GM23338 (cell line): ENCODE measurements around the gene STN1. TPM values are rescaled to one million over a fixed set of nuclear protein-coding genes. Genes with fewer than 3 reads are reported as not detected.
A peak's percentile ranks its signal among the peaks of the same experiment; 100 is the strongest.

ENCODE experiments used
- ATAC-seq: fragments of 200-7000 bp; cut with Tn5 transposase; 3 replicates; pipeline ENCODE4 v1.9.1; 2020
- DNase-seq: peaks from one replicate; pipeline ENCODE4 v3.0.0-alpha.2; 2015; ENCODE audit warnings: low spot score
- H2AFZ ChIP-seq: fragments of 200-600 bp; sonication (generic); 2 replicates; pipeline ENCODE4 v1.8.0; 2016; ENCODE audit warnings: antibody characterized with exemption, mild to moderate bottlenecking, moderate library complexity
- H3F3A ChIP-seq: fragments of 200-600 bp; sonication (generic); replicated peaks from 2 replicates; pipeline ENCODE4 v1.8.0; 2017; ENCODE audit warnings: antibody characterized with exemption, mixed run types, low read depth
- H3K27ac ChIP-seq: fragments of 200-600 bp; sonication (generic); 2 replicates; pipeline ENCODE4 v1.6.1; 2016; ENCODE audit warnings: low read depth
- H3K27me3 ChIP-seq: fragments of 200-600 bp; sonication (generic); 2 replicates; pipeline ENCODE4 v1.8.0; 2016; ENCODE audit warnings: mild to moderate bottlenecking, mixed run types, moderate library complexity; ENCODE audit not compliant: insufficient read depth
- H3K36me3 ChIP-seq: fragments of 200-600 bp; sonication (generic); 2 replicates; pipeline ENCODE4 v1.8.0; 2016; ENCODE audit warnings: mild to moderate bottlenecking; ENCODE audit not compliant: insufficient read depth
- H3K4me1 ChIP-seq: fragments of 200-600 bp; sonication (generic); 2 replicates; pipeline ENCODE4 v1.8.0; 2016; ENCODE audit warnings: mild to moderate bottlenecking, moderate library complexity; ENCODE audit not compliant: insufficient read depth
- H3K4me2 ChIP-seq: fragments of 200-600 bp; sonication (generic); 2 replicates; pipeline ENCODE4 v1.7.1; 2017; ENCODE audit warnings: mixed run types
- H3K4me3 ChIP-seq: fragments of 200-600 bp; sonication (generic); 2 replicates; pipeline ENCODE4 v1.6.1; 2016; ENCODE audit warnings: mixed run types
- H3K79me2 ChIP-seq: fragments of 200-600 bp; sonication (generic); replicated peaks from 2 replicates; pipeline ENCODE4 v1.8.0; 2017; ENCODE audit warnings: mild to moderate bottlenecking; ENCODE audit not compliant: insufficient read depth
- H3K9me2 ChIP-seq: fragments of 200-600 bp; sonication (generic); 2 replicates; pipeline ENCODE4 v1.8.0; 2017; ENCODE audit not compliant: insufficient read depth
- H4K20me1 ChIP-seq: fragments of 200-600 bp; sonication (generic); replicated peaks from 2 replicates; pipeline ENCODE4 v1.8.0; 2017; ENCODE audit warnings: mild to moderate bottlenecking; ENCODE audit not compliant: insufficient read depth
- H3K27ac Mint-ChIP-seq: 2 replicates; pipeline ENCODE4 v1.8.0; 2020; ENCODE audit warnings: inconsistent platforms, mild to moderate bottlenecking, moderate library complexity, mixed read lengths
- H3K27me3 Mint-ChIP-seq: 3 replicates; pipeline ENCODE4 v1.8.0; 2022; ENCODE audit warnings: low read depth, mild to moderate bottlenecking, moderate library complexity, mixed read lengths, inconsistent platforms; ENCODE audit not compliant: insufficient read depth, poor library complexity
- H3K36me3 Mint-ChIP-seq: 3 replicates; pipeline ENCODE4 v1.8.0; 2021; ENCODE audit warnings: low read depth, mild to moderate bottlenecking, inconsistent platforms, moderate library complexity, mixed read lengths
- H3K4me1 Mint-ChIP-seq: 3 replicates; pipeline ENCODE4 v1.8.0; 2020; ENCODE audit warnings: mild to moderate bottlenecking, inconsistent platforms, mixed read lengths
- H3K4me3 Mint-ChIP-seq: 3 replicates; pipeline ENCODE4 v1.8.0; 2021; ENCODE audit warnings: moderate library complexity, mild to moderate bottlenecking, inconsistent platforms, mixed read lengths
- H3K9me3 Mint-ChIP-seq: 3 replicates; pipeline ENCODE4 v1.8.0; 2020; ENCODE audit warnings: moderate library complexity, mild to moderate bottlenecking, inconsistent platforms, mixed read lengths
- CREB1 ChIP-seq: fragments of 250-450 bp; sonication (Bioruptor Pico); IDR thresholded peaks from 2 replicates; pipeline ENCODE4 v1.5.0; 2020; ENCODE audit warnings: low read depth, mild to moderate bottlenecking, moderate library complexity
- CTCF ChIP-seq, 2 experiments: fragments of 200-600 bp in 1 of 2; sonication (generic) in 1 of 2; conservative IDR thresholded peaks; 2 replicates each; pipeline versions ENCODE4 v1.5.1 to v1.6.1; 2016 to 2017; ENCODE audit warnings: antibody characterized with exemption in 2 of 2, low read depth in 2 of 2, mild to moderate bottlenecking in 2 of 2, moderate library complexity in 1 of 2
- EZH2 ChIP-seq: fragments of 200-600 bp; sonication (generic); IDR thresholded peaks from one replicate; pipeline ENCODE4 v1.8.0; 2017; ENCODE audit warnings: antibody characterized with exemption, mild to moderate bottlenecking, low read depth; ENCODE audit not compliant: unreplicated experiment
- EZH2phosphoT487 ChIP-seq: fragments of 200-600 bp; sonication (generic); IDR thresholded peaks from one replicate; pipeline ENCODE4 v1.8.1; 2018; ENCODE audit warnings: antibody characterized with exemption; ENCODE audit not compliant: unreplicated experiment
- JUNB ChIP-seq: IDR thresholded peaks from one replicate; pipeline ENCODE4 v1.6.1; 2016; ENCODE audit warnings: antibody characterized with exemption; ENCODE audit not compliant: unreplicated experiment
- NANOG ChIP-seq: IDR thresholded peaks from 2 replicates; pipeline ENCODE4 v1.6.1; 2016; ENCODE audit warnings: antibody characterized with exemption, borderline replicate concordance
- POLR2AphosphoS5 ChIP-seq: IDR thresholded peaks from 2 replicates; pipeline ENCODE4 v1.6.1; 2016; ENCODE audit warnings: antibody characterized with exemption, low read depth
- REST ChIP-seq: IDR thresholded peaks from one replicate; pipeline ENCODE4 v1.6.1; 2018; ENCODE audit warnings: antibody characterized with exemption; ENCODE audit not compliant: unreplicated experiment
- STAT1 ChIP-seq: IDR thresholded peaks from one replicate; pipeline ENCODE4 v1.6.1; 2016; ENCODE audit warnings: antibody characterized with exemption; ENCODE audit not compliant: unreplicated experiment
- ZNF114 ChIP-seq: fragments of 250-450 bp; sonication (Bioruptor Pico); IDR thresholded peaks from 2 replicates; pipeline ENCODE4 v1.5.0; 2020; ENCODE audit warnings: mild to moderate bottlenecking, moderate library complexity
- ZNF331 ChIP-seq: fragments of 250-450 bp; sonication (Bioruptor Pico); IDR thresholded peaks from 2 replicates; pipeline ENCODE4 v1.5.0; 2020; ENCODE audit warnings: low read depth, mild to moderate bottlenecking, moderate library complexity
- ZNF462 ChIP-seq: fragments of 250-450 bp; sonication (Bioruptor Pico); IDR thresholded peaks from 2 replicates; pipeline ENCODE4 v1.5.0; 2020; ENCODE audit warnings: mild to moderate bottlenecking, moderate library complexity
- polyA plus RNA-seq: library from polyadenylated mRNA; unstranded; fragments of >200 nt; fragmentation: Nextera tagmentation; extraction: Ambion mirVana; gene quantifications from 2 replicates; pipeline ENCODE4 v1.2.1, GENCODE V29; 2016
- total RNA-seq: library from RNA; depleted of rRNA; stranded (reverse); fragments of >200 nt; shearing (Covaris generic); gene quantifications from 2 replicates; pipeline ENCODE4 v1.2.3, GENCODE V29; 2014
- TF ChIP-seq, protein P1 (sequence below): IDR thresholded peaks from 2 replicates; pipeline ENCODE4 v1.6.1; 2016; ENCODE audit warnings: antibody characterized with exemption

The STN1 gene
- total and polyA plus RNA-seq, 2 experiments from 2014 or later, result 7.2 to 11.3 TPM

GRCh38 chr10:103855424-103855823, 62.6 kb downstream of the STN1 start, which contains the start of gene SH3PXD2A:
Gene SH3PXD2A (minus strand): TSS chr10:103855576. CDS start chr10:103855266, 310 bp downstream.
- H3K4me2 ChIP-seq, result peak within 1 kb of the TSS; percentile 98
- H3K4me3 ChIP-seq, result peak within 1 kb of the TSS; percentile 92
- H3K9me3 Mint-ChIP-seq, result no peaks in the 10 kb centered on the region
- no peak within 1 kb of the TSS for H3K27ac Mint-ChIP-seq
- peaks cover 47% of the 10 kb centered on the region for H3K27me3 ChIP-seq
- TF ChIP-seq ZNF462 (CRISPR knock-in tag) (no peak), JUNB (no peak), ZNF114 (CRISPR knock-in tag) (no peak), CTCF (conservative IDR thresholded peaks at IDR 0.05; ENCODE audit: low read depth in 2 of 2) (no peak), ZNF331 (CRISPR knock-in tag) (no peak), POLR2AphosphoS5 (no peak), STAT1 (no peak), EZH2 (no peak), CREB1 (no peak), EZH2phosphoT487 (no peak), NANOG (no peak), REST (no peak)
- TF ChIP-seq, protein P1, sequence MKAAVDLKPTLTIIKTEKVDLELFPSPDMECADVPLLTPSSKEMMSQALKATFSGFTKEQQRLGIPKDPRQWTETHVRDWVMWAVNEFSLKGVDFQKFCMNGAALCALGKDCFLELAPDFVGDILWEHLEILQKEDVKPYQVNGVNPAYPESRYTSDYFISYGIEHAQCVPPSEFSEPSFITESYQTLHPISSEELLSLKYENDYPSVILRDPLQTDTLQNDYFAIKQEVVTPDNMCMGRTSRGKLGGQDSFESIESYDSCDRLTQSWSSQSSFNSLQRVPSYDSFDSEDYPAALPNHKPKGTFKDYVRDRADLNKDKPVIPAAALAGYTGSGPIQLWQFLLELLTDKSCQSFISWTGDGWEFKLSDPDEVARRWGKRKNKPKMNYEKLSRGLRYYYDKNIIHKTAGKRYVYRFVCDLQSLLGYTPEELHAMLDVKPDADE, result no peak
- H3K36me3 ChIP-seq, result no peaks in the 10 kb centered on the region
- H3K4me3 Mint-ChIP-seq, result peak within 1 kb of the TSS; percentile 84
- H3K36me3 Mint-ChIP-seq, result no peaks in the 10 kb centered on the region; the same call in 2 of the 3 replicates
- H3K79me2 ChIP-seq, result no peaks in the 10 kb centered on the region
- DNase-seq (peak; percentile 72), ATAC-seq (peak; percentile 35)
- H3F3A ChIP-seq, result no peaks in the 10 kb centered on the region; the same call in 1 of the 2 replicates
- H3K4me1 Mint-ChIP-seq, result peaks cover 19% of the 10 kb centered on the region
- peaks cover 9% of the 10 kb centered on the region; the same call in 1 of the 2 replicates for H4K20me1 ChIP-seq
- no peak within 1 kb of the TSS for H3K27ac ChIP-seq
- no peaks in the 10 kb centered on the region for H3K9me2 ChIP-seq
- H3K4me1 ChIP-seq, result peaks cover 13% of the 10 kb centered on the region
- peaks cover 36% of the 10 kb centered on the region for H3K27me3 Mint-ChIP-seq
- H2AFZ ChIP-seq, result peak within 1 kb of the TSS; percentile 98
